Measurements from ENCODE around the gene TSPAN11. TPM values are rescaled to one million over a fixed set of nuclear protein-coding genes. Genes with fewer than 3 reads are reported as not detected.

TSPAN11 gene
- total and polyA plus RNA-seq, 12 donors, result 0.30 to 6.2 (median 1.2) TPM

DNA sequence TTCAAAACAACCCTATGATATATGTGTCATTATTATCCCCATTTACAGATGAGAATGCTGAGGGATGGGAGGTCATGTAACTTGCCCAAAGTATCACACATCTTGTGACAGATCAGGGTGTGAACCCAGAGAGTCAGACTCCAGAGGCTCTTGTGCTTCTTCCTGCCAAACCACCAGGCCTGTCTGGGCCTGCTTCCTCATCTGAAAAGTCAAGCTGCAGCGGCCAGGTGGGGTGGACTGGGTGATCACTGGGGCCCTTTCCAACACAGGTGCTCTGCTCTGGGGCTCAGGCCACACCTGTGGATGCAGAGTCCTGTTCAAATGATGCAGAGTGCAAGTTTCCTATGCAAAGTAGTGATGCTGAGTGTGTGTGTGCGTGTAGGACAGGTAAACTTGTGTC, 26.7 kb downstream of the TSPAN11 start:
- Histone ChIP-seq H3K4me1 (replicated peaks in 1 of 2) (no peaks in the 10 kb centered on the region), H3K27me3 (no peaks in the 10 kb centered on the region), H3K27ac (no peak overlapping the region), H3K36me3 (replicated peaks in 1 of 2) (no peaks in the 10 kb centered on the region), H3K9me3 (replicated peaks in 1 of 3) (no peaks in the 10 kb centered on the region), H3K4me3 (no peak overlapping the region)
- TF ChIP-seq, protein P1, sequence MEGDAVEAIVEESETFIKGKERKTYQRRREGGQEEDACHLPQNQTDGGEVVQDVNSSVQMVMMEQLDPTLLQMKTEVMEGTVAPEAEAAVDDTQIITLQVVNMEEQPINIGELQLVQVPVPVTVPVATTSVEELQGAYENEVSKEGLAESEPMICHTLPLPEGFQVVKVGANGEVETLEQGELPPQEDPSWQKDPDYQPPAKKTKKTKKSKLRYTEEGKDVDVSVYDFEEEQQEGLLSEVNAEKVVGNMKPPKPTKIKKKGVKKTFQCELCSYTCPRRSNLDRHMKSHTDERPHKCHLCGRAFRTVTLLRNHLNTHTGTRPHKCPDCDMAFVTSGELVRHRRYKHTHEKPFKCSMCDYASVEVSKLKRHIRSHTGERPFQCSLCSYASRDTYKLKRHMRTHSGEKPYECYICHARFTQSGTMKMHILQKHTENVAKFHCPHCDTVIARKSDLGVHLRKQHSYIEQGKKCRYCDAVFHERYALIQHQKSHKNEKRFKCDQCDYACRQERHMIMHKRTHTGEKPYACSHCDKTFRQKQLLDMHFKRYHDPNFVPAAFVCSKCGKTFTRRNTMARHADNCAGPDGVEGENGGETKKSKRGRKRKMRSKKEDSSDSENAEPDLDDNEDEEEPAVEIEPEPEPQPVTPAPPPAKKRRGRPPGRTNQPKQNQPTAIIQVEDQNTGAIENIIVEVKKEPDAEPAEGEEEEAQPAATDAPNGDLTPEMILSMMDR (IDR thresholded peaks at IDR 0.05), result no peak
- TF ChIP-seq POLR2A (IDR thresholded peaks at IDR 0.05), result no peak
- DNase-seq, result no peak
- intact Hi-C loops (cut with DNase I), result no loop called here
- 88 to 100% (median 91%) methylated on average over 1 to 2 of the region's 2 CpGs for WGBS, 4 donors

DNA sequence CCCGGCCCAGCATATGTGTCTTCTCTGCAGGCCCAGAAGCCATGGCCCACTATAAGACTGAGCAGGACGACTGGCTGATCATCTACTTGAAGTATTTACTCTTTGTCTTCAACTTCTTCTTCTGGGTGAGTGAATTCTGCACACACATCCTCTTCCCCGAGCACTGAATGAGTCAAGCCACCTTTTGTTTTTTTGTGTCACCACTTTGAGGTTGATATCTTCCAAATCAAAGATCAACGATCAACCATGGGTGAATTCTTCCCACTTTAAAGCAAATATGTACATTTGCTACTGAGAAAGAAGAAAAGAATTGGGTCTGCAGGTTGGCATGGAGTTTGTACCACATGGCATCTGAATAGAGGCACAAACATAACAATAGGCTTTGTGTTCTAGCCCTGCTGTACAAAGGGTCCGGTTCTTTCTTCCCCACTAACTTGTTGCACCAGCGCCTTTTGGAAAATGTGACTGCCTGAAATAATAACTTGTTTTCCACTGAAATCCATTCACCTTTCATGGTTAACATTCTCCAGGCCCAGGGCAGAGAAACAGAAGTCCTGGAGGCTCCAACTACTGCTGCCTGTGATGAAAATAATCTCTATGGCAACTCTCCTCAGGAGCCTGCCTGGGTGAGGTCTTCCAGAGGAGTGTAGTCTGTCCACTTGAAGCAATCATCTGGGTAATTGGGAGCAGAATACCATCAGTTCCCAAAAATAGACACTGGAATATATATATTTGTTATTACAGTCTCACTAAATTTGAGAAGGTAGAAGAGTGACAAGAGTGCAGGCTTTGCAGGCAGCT, 27.6 kb downstream of the TSPAN11 start:
- WGBS, 4 donors, result 85 to 88% (median 86%) methylated on average over 6 of the region's 6 CpGs
- Histone ChIP-seq H3K36me3 (replicated peaks in 1 of 2) (no peaks in the 10 kb centered on the region), H3K4me3 (no peak overlapping the region), H3K27ac (no peak overlapping the region), H3K27me3 (no peaks in the 10 kb centered on the region), H3K9me3 (replicated peaks in 1 of 3) (no peaks in the 10 kb centered on the region), H3K4me1 (replicated peaks in 1 of 2) (no peaks in the 10 kb centered on the region)
- TF ChIP-seq, protein P1 (IDR thresholded peaks at IDR 0.05), result no peak
- no peak for TF ChIP-seq POLR2A (IDR thresholded peaks at IDR 0.05)
- intact Hi-C loops (cut with DNase I), result no loop called here
- no peak for DNase-seq

- intact Hi-C loops (cut with DNase I), result no loop called here
- 89 to 98% (median 96%) methylated on average over 1 of the region's 1 CpG for WGBS, 4 donors
Measured at GRCh38 chr12:30955214-30955613, 28.7 kb downstream of the TSPAN11 start.

DNA sequence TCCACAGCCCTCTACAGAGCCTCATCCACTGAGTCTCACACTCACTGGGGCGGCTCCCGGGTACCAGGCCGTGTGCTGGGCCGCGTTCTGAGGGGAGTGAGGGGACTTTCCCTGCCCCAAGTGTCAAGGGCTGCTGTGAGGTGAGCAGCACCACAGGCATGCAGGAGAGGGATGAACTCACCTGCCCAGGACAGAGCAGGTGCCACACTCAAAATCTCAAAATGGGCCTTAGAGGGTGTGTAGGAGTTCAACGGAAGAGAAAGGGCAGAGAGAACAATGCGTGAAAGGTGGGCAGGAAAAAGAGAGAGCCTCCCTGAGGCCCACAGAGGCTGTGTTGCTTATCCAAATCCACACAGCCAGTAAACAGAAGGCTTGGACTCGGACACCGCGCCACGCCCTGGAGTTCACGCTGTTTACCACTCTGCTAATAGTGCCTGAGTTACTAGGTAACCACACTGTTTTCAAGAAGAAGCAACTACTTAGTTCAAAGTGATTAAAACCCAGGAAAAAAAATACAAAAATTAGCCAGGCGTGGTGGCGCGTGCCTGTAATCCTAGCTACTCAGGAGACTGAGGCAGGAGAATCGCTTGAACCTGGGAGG, 32.7 kb downstream of the TSPAN11 start:
- TF ChIP-seq, protein P1 (IDR thresholded peaks at IDR 0.05), result no peak
- no peak for TF ChIP-seq POLR2A (IDR thresholded peaks at IDR 0.05)
- H3K4me3 ChIP-seq, result no peak overlapping the region
- no peaks in the 10 kb centered on the region for H3K4me1 ChIP-seq (replicated peaks in 1 of 2)
- no peak overlapping the region for H3K27ac ChIP-seq
- no peak for DNase-seq
- no peaks in the 10 kb centered on the region for H3K36me3 ChIP-seq (replicated peaks in 1 of 2)
- no peaks in the 10 kb centered on the region for H3K27me3 ChIP-seq
- H3K9me3 ChIP-seq (replicated peaks in 1 of 3), result no peaks in the 10 kb centered on the region
- 90 to 94% (median 91%) methylated on average over 15 to 16 of the region's 16 CpGs for WGBS, 4 donors
- intact Hi-C loops (cut with DNase I), result no loop called here

More at GRCh38 chr12:30955214-30955613, 28.7 kb downstream of the TSPAN11 start:
- no peak for TF ChIP-seq POLR2A (IDR thresholded peaks at IDR 0.05)
- TF ChIP-seq, protein P1 (IDR thresholded peaks at IDR 0.05), result no peak
- no peaks in the 10 kb centered on the region for H3K27me3 ChIP-seq
- no peaks in the 10 kb centered on the region for H3K36me3 ChIP-seq (replicated peaks in 1 of 2)
- DNase-seq, result no peak
- no peaks in the 10 kb centered on the region for H3K4me1 ChIP-seq (replicated peaks in 1 of 2)
- no peak overlapping the region for H3K27ac ChIP-seq
- no peaks in the 10 kb centered on the region for H3K9me3 ChIP-seq (replicated peaks in 1 of 3)
- no peak overlapping the region for H3K4me3 ChIP-seq

Measured in adrenal gland (tissue), 12 donors.